ENCODE data around the gene PGPEP1. TPM values are rescaled to one million over a fixed set of nuclear protein-coding genes. Genes with fewer than 3 reads are reported as not detected.
"Not testable (repeated sequence)": the region's sequence is repeated elsewhere in the genome, so short reads cannot be mapped to it uniquely, and the experiment has no call there.

Gene PGPEP1
- total RNA-seq, 1 donor from 2014 or later, result 5.6 TPM

- Mint-ChIP-seq H3K4me1 (peaks cover 9% of the 10 kb centered on the region), H3K9me3 (no peaks in the 10 kb centered on the region), H3K27ac (no peak overlapping the region), H3K36me3 (ENCODE audit: low read depth) (peaks cover 32% of the 10 kb centered on the region), H3K4me3 (no peak overlapping the region), H3K27me3 (no peaks in the 10 kb centered on the region)
- ATAC-seq (ENCODE audit: low read depth) (no peak), DNase-seq (no peak)
- TF ChIP-seq CTCF (IDR thresholded peaks at IDR 0.05), result no peak
- intact Hi-C loops (cut with micrococcal nuclease), result no loop called here
- ChIA-PET POLR2A (no interaction called here), CTCF (no interaction called here)
Observed at GRCh38 chr19:18363787-18364186, 23.4 kb downstream of the PGPEP1 start.

- CTCF ChIA-PET; H3K27ac Mint-ChIP-seq; H3K4me1 Mint-ChIP-seq; H3K27me3 Mint-ChIP-seq; DNase-seq; H3K9me3 Mint-ChIP-seq; H3K4me3 Mint-ChIP-seq; intact Hi-C loops (cut with micrococcal nuclease): not testable (repeated sequence)
- POLR2A ChIA-PET, result interaction anchor here (0.8 kb wide), 1 partner anchor 1737 kb away, joined by 4 read pairs; no protein-coding TSS in a partner anchor
- peak; percentile 5 for ATAC-seq (ENCODE audit: low read depth)
- peaks cover 28% of the 10 kb centered on the region for H3K36me3 Mint-ChIP-seq (ENCODE audit: low read depth)
Observed at GRCh38 chr19:18364277-18364825, 24.0 kb downstream of the PGPEP1 start.

- Mint-ChIP-seq H3K27ac (no peak overlapping the region), H3K9me3 (no peaks in the 10 kb centered on the region), H3K4me1 (peaks cover 9% of the 10 kb centered on the region), H3K36me3 (ENCODE audit: low read depth) (peaks cover 21% of the 10 kb centered on the region), H3K4me3 (no peak overlapping the region), H3K27me3 (no peaks in the 10 kb centered on the region)
- ChIA-PET CTCF (no interaction called here), POLR2A (interaction anchor here (0.8 kb wide), 1 partner anchor 1737 kb away, joined by 4 read pairs; no protein-coding TSS in a partner anchor)
- ATAC-seq (ENCODE audit: low read depth) (no peak), DNase-seq (no peak)
- TF ChIP-seq CTCF (IDR thresholded peaks at IDR 0.05), result no peak
- intact Hi-C loops (cut with micrococcal nuclease), result no loop called here
Observed at GRCh38 chr19:18364826-18365528, 24.6 kb downstream of the PGPEP1 start.

DNA sequence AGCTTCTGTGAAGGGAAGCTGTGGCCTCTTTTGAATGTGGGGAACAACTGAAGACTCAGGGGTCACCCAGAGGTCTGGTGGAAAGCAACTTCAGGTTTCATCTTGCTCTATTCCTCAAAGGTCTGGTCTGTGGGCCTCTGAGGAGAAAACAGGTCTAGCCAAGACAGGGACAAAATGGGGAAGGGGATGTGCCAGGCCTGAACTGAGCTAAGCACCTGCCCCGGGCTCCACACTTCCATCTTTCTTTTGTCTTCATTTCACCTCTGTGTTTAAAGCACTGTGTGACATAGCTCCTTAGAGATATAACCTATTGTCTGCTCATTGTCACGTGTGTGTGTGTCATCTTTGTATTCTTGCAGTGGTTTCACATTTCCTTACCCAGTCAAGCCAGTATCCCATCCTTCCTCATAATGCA, 25.6 kb downstream of the PGPEP1 start:
- ChIA-PET CTCF (no interaction called here), POLR2A (no interaction called here)
- Mint-ChIP-seq H3K9me3 (no peaks in the 10 kb centered on the region), H3K27me3 (no peaks in the 10 kb centered on the region), H3K4me1 (peaks cover 9% of the 10 kb centered on the region), H3K27ac (no peak overlapping the region), H3K4me3 (no peak overlapping the region), H3K36me3 (ENCODE audit: low read depth) (peaks cover 20% of the 10 kb centered on the region)
- intact Hi-C loops (cut with micrococcal nuclease), result no loop called here
- ATAC-seq (ENCODE audit: low read depth) (no peak), DNase-seq (no peak)
- TF ChIP-seq CTCF (IDR thresholded peaks at IDR 0.05), result no peak

- Mint-ChIP-seq H3K36me3 (ENCODE audit: low read depth) (peaks cover 8% of the 10 kb centered on the region), H3K27ac (no peak overlapping the region), H3K4me3 (no peak overlapping the region), H3K4me1 (peaks cover 12% of the 10 kb centered on the region), H3K27me3 (no peaks in the 10 kb centered on the region), H3K9me3 (no peaks in the 10 kb centered on the region)
- POLR2A ChIA-PET, result interaction anchor here (0.6 kb wide), 2 partner anchors 56 to 186 kb away, joined by 4 to 6 read pairs; no protein-coding TSS in a partner anchor
- intact Hi-C loops (cut with micrococcal nuclease), result no loop called here
- DNase-seq (no peak), ATAC-seq (ENCODE audit: low read depth) (no peak)
- TF ChIP-seq CTCF (IDR thresholded peaks at IDR 0.05), result no peak
- CTCF ChIA-PET, result no interaction called here
Observed at GRCh38 chr19:18368504-18369222, 28.3 kb downstream of the PGPEP1 start.

Data from activated B cell treated with CpG ODN at 0.5 μM for 24 hours (primary cell).